22Rv1 (cell line): ENCODE results near the gene OLFML2A.

Experiments
- H3K27ac ChIP-seq: fragments of 450-650 bp; 2 replicates; pipeline ENCODE4 v1.5.1; 2017
- ZFX ChIP-seq: fragments of 450-650 bp; IDR thresholded peaks from 2 replicates; pipeline ENCODE4 v1.6.1; 2017; ENCODE audit warnings: antibody characterized with exemption, borderline replicate concordance
- TF ChIP-seq, protein P1 (sequence below): fragments of 450-650 bp; IDR thresholded peaks from 2 replicates; pipeline ENCODE4 v1.5.1; 2017; ENCODE audit warnings: mild to moderate bottlenecking

Gene OLFML2A

DNA sequence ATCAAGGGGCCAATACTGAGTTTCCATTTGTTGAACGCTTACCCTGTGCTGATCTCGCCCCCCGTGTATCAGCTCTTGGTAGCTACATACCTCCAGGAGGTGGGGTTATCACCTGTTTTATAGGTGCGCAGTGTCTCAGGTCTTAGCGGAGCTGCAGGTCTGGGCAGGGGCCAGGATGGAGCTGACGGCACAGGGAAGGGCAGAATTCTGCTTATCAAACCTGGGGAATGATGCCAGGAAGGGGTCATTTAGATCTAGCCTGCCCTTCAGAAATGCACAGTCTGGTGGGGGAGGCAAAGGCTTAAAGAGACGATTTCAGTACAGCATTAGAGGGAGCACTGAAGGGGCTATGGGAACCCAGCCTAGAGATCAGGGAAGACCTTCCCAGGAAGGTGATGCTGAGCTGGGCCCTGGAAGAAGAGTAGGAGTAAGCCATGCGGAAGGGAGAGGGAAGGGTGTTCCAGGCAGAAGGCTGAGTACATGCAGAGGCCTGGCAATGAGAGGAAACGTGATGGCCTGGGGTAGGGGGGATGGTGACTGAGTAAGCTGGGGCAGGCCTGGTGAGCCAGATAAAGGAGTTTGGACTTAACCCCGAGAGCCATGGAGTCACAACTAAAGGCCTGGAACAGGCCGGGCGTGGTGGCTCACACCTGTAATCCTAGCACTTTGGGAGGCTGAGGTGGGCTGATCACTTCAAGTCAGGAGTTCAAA, 31.5 kb downstream of the OLFML2A start:
- no peak overlapping the region for H3K27ac ChIP-seq
- TF ChIP-seq, protein P1, sequence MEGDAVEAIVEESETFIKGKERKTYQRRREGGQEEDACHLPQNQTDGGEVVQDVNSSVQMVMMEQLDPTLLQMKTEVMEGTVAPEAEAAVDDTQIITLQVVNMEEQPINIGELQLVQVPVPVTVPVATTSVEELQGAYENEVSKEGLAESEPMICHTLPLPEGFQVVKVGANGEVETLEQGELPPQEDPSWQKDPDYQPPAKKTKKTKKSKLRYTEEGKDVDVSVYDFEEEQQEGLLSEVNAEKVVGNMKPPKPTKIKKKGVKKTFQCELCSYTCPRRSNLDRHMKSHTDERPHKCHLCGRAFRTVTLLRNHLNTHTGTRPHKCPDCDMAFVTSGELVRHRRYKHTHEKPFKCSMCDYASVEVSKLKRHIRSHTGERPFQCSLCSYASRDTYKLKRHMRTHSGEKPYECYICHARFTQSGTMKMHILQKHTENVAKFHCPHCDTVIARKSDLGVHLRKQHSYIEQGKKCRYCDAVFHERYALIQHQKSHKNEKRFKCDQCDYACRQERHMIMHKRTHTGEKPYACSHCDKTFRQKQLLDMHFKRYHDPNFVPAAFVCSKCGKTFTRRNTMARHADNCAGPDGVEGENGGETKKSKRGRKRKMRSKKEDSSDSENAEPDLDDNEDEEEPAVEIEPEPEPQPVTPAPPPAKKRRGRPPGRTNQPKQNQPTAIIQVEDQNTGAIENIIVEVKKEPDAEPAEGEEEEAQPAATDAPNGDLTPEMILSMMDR: no peak
- no peak for TF ChIP-seq ZFX

DNA sequence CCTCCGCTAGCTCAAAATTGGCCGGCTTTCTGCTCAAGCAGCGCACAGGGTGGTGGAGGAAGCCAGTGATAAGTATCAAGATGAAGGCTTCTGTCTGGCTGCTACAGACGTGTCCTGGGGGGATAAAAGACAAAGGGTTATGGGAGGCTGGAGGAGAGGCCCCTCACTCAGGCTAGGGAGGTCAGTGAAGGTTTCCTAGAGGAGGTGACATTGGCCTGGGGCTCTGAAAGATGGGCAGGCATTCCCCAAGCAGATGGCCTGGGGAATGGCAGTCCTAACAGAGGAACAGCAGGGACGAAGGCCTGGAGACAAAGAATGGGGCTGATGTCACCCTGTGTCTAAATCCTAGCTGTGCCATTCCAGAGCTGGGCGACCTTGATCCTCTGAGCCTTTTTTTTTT, 32.3 kb downstream of the OLFML2A start:
- no peak overlapping the region for H3K27ac ChIP-seq
- TF ChIP-seq, protein P1: no peak
- TF ChIP-seq ZFX: no peak

DNA sequence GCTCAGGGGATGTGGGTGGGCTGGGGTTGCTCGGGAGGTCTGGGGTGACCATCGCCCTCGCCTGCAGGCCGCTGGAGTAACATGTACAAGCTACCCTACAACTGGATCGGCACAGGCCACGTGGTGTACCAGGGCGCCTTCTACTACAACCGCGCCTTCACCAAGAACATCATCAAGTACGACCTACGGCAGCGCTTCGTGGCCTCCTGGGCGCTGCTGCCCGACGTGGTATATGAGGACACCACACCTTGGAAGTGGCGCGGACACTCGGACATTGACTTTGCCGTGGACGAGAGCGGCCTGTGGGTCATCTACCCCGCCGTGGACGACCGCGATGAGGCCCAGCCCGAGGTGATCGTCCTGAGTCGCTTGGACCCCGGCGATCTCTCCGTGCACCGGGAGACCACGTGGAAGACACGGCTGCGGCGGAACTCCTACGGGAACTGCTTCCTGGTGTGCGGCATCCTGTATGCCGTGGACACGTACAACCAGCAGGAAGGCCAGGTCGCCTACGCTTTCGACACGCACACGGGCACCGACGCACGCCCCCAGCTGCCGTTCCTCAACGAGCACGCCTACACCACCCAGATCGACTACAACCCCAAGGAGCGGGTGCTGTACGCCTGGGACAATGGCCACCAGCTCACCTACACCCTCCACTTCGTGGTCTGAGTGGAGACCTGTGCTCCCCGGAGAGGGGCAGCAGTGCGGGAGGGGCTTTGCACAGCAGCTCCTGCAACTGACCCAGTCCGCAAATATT, 33.0 kb downstream of the OLFML2A start:
- no peak for TF ChIP-seq ZFX
- TF ChIP-seq, protein P1: no peak
- H3K27ac ChIP-seq: no peak overlapping the region

DNA sequence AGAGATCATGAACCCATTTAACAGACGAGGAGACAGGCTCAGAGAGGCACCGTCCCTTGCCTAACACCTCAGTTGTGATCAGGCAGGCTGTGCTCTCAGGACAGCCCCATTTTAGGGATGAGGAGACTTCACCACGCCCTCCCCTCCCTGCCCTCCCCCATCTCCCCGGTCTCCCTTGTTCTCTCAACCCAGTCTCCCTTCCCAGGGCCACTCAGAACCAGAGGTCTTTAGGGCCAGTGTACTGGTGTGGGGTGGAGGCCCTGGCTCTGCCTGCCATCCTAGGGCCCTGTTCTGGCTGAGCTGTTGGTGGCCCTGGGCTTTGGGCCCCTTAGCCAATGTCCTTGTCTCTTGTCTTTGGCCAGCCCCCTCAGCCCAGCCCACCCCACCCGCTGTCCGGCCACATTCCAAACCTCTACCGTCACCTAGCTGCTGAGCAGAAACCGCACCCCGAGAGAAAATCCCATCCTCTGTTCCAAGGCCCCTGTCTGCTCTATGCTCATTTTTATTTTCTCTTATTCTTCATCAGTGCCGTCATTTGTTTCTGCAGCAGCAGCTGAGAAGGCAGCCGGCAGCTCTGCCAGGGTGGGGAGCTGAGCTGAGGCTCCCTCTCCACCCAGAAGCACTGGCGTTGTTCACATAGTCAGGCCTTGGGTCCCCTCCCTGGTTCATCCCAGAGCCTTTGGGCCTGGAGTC, 33.9 kb downstream of the OLFML2A start:
- no peak for TF ChIP-seq ZFX
- TF ChIP-seq, protein P1: no peak
- no peak overlapping the region for H3K27ac ChIP-seq

DNA sequence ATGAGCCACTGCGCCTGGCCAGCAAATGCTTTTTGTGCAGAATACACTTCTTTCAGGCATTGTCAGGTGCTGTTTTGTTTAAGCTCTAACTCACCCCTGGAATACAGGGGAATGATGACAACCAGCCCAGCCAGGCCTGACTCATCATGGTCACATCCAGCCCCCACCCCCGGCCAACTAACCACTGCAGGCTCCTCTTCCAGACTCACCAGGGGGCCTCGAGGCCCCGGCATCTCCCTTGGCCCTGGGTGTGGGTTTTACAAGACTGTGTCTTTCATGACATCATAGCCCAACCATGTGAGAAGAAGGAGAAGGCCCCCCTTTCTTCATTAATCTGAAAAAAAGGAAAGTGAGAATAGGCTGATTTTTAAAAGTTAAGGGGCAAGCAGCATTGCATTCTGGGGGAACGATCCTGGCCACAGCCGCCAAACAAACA, 35.5 kb downstream of the OLFML2A start:
- H3K27ac ChIP-seq: no peak overlapping the region
- TF ChIP-seq, protein P1: no peak
- TF ChIP-seq ZFX: no peak

DNA sequence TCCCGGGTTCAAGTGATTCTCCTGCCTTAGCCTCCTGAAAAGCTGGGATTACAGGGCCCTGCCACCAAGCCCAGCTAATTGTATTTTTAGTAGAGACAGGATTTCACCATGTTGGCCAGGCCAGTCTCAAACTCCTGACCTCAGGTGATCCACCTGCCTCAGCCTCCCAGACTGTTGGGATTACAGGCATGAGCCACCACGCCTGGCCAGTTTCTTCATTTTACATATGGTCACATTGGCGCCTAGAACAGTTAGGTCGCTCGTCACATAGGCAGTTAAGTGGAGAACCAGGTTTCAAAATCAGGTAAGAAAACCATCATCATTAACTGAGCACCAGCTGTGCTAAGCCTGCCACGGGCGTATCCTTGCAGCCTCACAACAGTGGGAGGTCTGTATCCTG, 36.1 kb downstream of the OLFML2A start:
- H3K27ac ChIP-seq: no peak overlapping the region
- TF ChIP-seq, protein P1: no peak
- TF ChIP-seq ZFX: no peak
